Calu3 (cell line): ENCODE results near the gene DMD. TPM values are rescaled to one million over a fixed set of nuclear protein-coding genes. Genes with fewer than 3 reads are reported as not detected.

Source experiments
- BruUV-seq: library from RNA; stranded (reverse); fragments of 400-500 nt; replicated peaks from 2 replicates; lab custom pipeline; 2021; lab: Mats Ljungman, UMichigan
- CTCF ChIA-PET: fragments of 300-600 bp; sonication (Branson Sonifier 250); formaldehyde crosslinking; loops from one replicate; lab custom pipeline; 2022; ENCODE audit warnings: antibody characterized with exemption; lab: Charles Lee
- DNase-seq: peaks from one replicate; pipeline ENCODE4 v3.0.0; 2022
- H3K27ac Mint-ChIP-seq: one replicate; pipeline ENCODE4 v1.8.0; 2022; ENCODE audit warnings: mixed read lengths; ENCODE audit not compliant: unreplicated experiment
- H3K27me3 Mint-ChIP-seq: one replicate; pipeline ENCODE4 v1.8.0; 2022; ENCODE audit warnings: mixed read lengths; ENCODE audit not compliant: unreplicated experiment
- H3K36me3 Mint-ChIP-seq: one replicate; pipeline ENCODE4 v1.8.0; 2022; ENCODE audit warnings: mild to moderate bottlenecking, moderate library complexity, mixed read lengths; ENCODE audit not compliant: insufficient read depth, unreplicated experiment
- H3K4me1 Mint-ChIP-seq: one replicate; pipeline ENCODE4 v1.8.0; 2022; ENCODE audit warnings: mild to moderate bottlenecking, low read depth, mixed read lengths; ENCODE audit not compliant: unreplicated experiment
- H3K4me3 Mint-ChIP-seq: one replicate; pipeline ENCODE4 v1.8.0; 2022; ENCODE audit warnings: mild to moderate bottlenecking, low read depth, moderate library complexity, mixed read lengths; ENCODE audit not compliant: unreplicated experiment
- H3K9me3 Mint-ChIP-seq: one replicate; pipeline ENCODE4 v1.8.0; 2022; ENCODE audit warnings: low read depth, mixed read lengths; ENCODE audit not compliant: unreplicated experiment
- CTCF ChIP-seq: fragments of 200-600 bp; IDR thresholded peaks from one replicate; pipeline ENCODE4 v1.8.0; 2022; ENCODE audit warnings: antibody characterized with exemption; ENCODE audit not compliant: unreplicated experiment
- intact Hi-C: fragments of 100-400 bp; cut with micrococcal nuclease; formaldehyde crosslinking; loops from one replicate; pipeline ENCODE4 v1.10.0; 2022; ENCODE audit not compliant: unreplicated experiment
- total RNA-seq: library from RNA; stranded (reverse); gene quantifications from 2 replicates; pipeline ENCODE4 v1.2.3, GENCODE V29; 2022

The DMD gene
- total RNA-seq, 1 experiment from 2014 or later, result 11.6 TPM

- no peak for DNase-seq
- Mint-ChIP-seq H3K9me3 (no peaks in the 10 kb centered on the region), H3K27ac (no peak overlapping the region), H3K36me3 (no peaks in the 10 kb centered on the region), H3K4me3 (no peak overlapping the region), H3K27me3 (no peaks in the 10 kb centered on the region), H3K4me1 (no peaks in the 10 kb centered on the region)
- CTCF ChIA-PET, result no interaction called here
- TF ChIP-seq CTCF, result no peak
- intact Hi-C loops, result no loop called here
- BruUV-seq, result no TSS peak
These were observed 1985.5 kb downstream of the DMD start for GRCh38 chrX:31225819-31226218.

- no peak for TF ChIP-seq CTCF
- no peaks in the 10 kb centered on the region for H3K36me3 Mint-ChIP-seq
- intact Hi-C loops, result loop anchor here (5.0 kb wide), 1 partner anchor 38 kb away; no protein-coding TSS in a partner anchor
- no peak overlapping the region for H3K27ac Mint-ChIP-seq
- BruUV-seq, result no TSS peak
- no peaks in the 10 kb centered on the region for H3K4me1 Mint-ChIP-seq
- no peak for DNase-seq
- H3K4me3 Mint-ChIP-seq, result no peak overlapping the region
- H3K27me3 Mint-ChIP-seq, result no peaks in the 10 kb centered on the region
- no peaks in the 10 kb centered on the region for H3K9me3 Mint-ChIP-seq
- CTCF ChIA-PET, result interaction anchor here (0.5 to 1.5 kb wide), 2 partner anchors 29 to 435 kb away, joined by 3 to 6 read pairs; no protein-coding TSS in a partner anchor
These were observed 1986.9 kb downstream of the DMD start for GRCh38 chrX:31224381-31225012.

- TF ChIP-seq CTCF, result no peak
- CTCF ChIA-PET, result interaction anchor here (1.5 kb wide), 1 partner anchor 29 kb away, joined by 3 read pairs; no protein-coding TSS in a partner anchor
- intact Hi-C loops, result loop anchor here (5.0 kb wide), 1 partner anchor 38 kb away; no protein-coding TSS in a partner anchor
- Mint-ChIP-seq H3K4me1 (no peaks in the 10 kb centered on the region), H3K27ac (no peak overlapping the region), H3K9me3 (no peaks in the 10 kb centered on the region), H3K27me3 (no peaks in the 10 kb centered on the region), H3K36me3 (no peaks in the 10 kb centered on the region), H3K4me3 (no peak overlapping the region)
- DNase-seq, result no peak
- no TSS peak for BruUV-seq
These were observed 1987.5 kb downstream of the DMD start for GRCh38 chrX:31223817-31224216.

- H3K4me3 Mint-ChIP-seq, result no peak overlapping the region
- no peak overlapping the region for H3K27ac Mint-ChIP-seq
- no TSS peak for BruUV-seq
- CTCF ChIA-PET, result no interaction called here
- no peaks in the 10 kb centered on the region for H3K9me3 Mint-ChIP-seq
- H3K4me1 Mint-ChIP-seq, result no peaks in the 10 kb centered on the region
- intact Hi-C loops, result loop anchor here (5.0 kb wide), 1 partner anchor 39 kb away; no protein-coding TSS in a partner anchor
- TF ChIP-seq CTCF, result no peak
- no peaks in the 10 kb centered on the region for H3K27me3 Mint-ChIP-seq
- no peak for DNase-seq
- H3K36me3 Mint-ChIP-seq, result no peaks in the 10 kb centered on the region
These were observed 1988.4 kb downstream of the DMD start for GRCh38 chrX:31222946-31223345.
